Fibroblast of villous mesenchyme (primary cell): ENCODE results near the gene MCC. TPM values are rescaled to one million over a fixed set of nuclear protein-coding genes. Genes with fewer than 3 reads are reported as not detected.
"Not testable (repeated sequence)": the region's sequence is repeated elsewhere in the genome, so short reads cannot be mapped to it uniquely, and the experiment has no call there.

Source experiments
- DNase-seq: peaks from one replicate; pipeline ENCODE4 v3.0.0-alpha.2; 2010; ENCODE audit warnings: low read depth
- H3K4me3 ChIP-seq: 2 replicates; pipeline ENCODE4 v1.5.1; 2011; ENCODE audit warnings: low read depth, mild to moderate bottlenecking, low read length
- CTCF ChIP-seq: IDR thresholded peaks from 2 replicates; pipeline ENCODE4 v1.5.1; 2012; ENCODE audit warnings: low read depth, mild to moderate bottlenecking, low read length; ENCODE audit not compliant: insufficient read depth
- total RNA-seq: library from RNA; depleted of rRNA; stranded (reverse); fragments of >200 nt; gene quantifications from 2 replicates; pipeline ENCODE4 v1.2.3, GENCODE V29; 2012

MCC gene
- total RNA-seq, 1 donor: 37.6 TPM

GRCh38 chr5:113478691-113479090, 9.6 kb downstream of the MCC start:
- no peak overlapping the region for H3K4me3 ChIP-seq
- DNase-seq: peak; percentile 30
- TF ChIP-seq CTCF: no peak

GRCh38 chr5:113474100-113474728, 14.0 kb downstream of the MCC start:
- no peak for TF ChIP-seq CTCF
- H3K4me3 ChIP-seq: no peak overlapping the region
- DNase-seq: no peak

- no peak for DNase-seq
- H3K4me3 ChIP-seq: no peak overlapping the region
- no peak for TF ChIP-seq CTCF
Observed at GRCh38 chr5:113463032-113463431, 25.2 kb downstream of the MCC start.

GRCh38 chr5:113457106-113457505, 31.1 kb downstream of the MCC start:
- not testable (repeated sequence) for DNase-seq, H3K4me3 ChIP-seq

- no peak overlapping the region for H3K4me3 ChIP-seq
- no peak for DNase-seq
- TF ChIP-seq CTCF: no peak
Observed at GRCh38 chr5:113452941-113453340, 35.3 kb downstream of the MCC start.

- H3K4me3 ChIP-seq: no peak overlapping the region
- DNase-seq: no peak
- TF ChIP-seq CTCF: no peak
Observed at GRCh38 chr5:113451797-113452196, 36.5 kb downstream of the MCC start.

GRCh38 chr5:113450929-113451328, 37.3 kb downstream of the MCC start:
- no peak for DNase-seq
- H3K4me3 ChIP-seq: no peak overlapping the region
- TF ChIP-seq CTCF: no peak

GRCh38 chr5:113450462-113450861, 37.8 kb downstream of the MCC start:
- no peak overlapping the region for H3K4me3 ChIP-seq
- TF ChIP-seq CTCF: no peak
- peak; percentile 6 for DNase-seq
